Activated CD4-positive, alpha-beta T cell treated with anti-CD3 and anti-CD28 coated beads, Interleukin-2, amount 10 ng/mL, durations not matched to agents 7 days and 5 days (primary cell): ENCODE results near the gene LYRM1. TPM values are rescaled to one million over a fixed set of nuclear protein-coding genes. Genes with fewer than 3 reads are reported as not detected.
"Not testable (repeated sequence)": the region's sequence is repeated elsewhere in the genome, so short reads cannot be mapped to it uniquely, and the experiment has no call there.

Experiments
- CTCF ChIA-PET: fragments of 350-600 bp; sonication (Branson Sonifier 250); formaldehyde crosslinking; loops from one replicate; lab custom pipeline; 2021; ENCODE audit warnings: antibody characterized with exemption; lab: Charles Lee
- POLR2A ChIA-PET: fragments of 350-600 bp; sonication (Branson Sonifier 250); formaldehyde crosslinking; loops from one replicate; lab custom pipeline; 2021; ENCODE audit warnings: antibody characterized with exemption; lab: Charles Lee
- DNase-seq: peaks from one replicate; pipeline ENCODE4 v3.0.0-alpha.2; 2020
- H3K27ac Mint-ChIP-seq: one replicate; pipeline ENCODE4 v1.8.0; 2021; ENCODE audit warnings: mild to moderate bottlenecking, moderate library complexity, mixed read lengths
- H3K27me3 Mint-ChIP-seq: one replicate; pipeline ENCODE4 v1.8.0; 2021; ENCODE audit warnings: mixed read lengths
- H3K36me3 Mint-ChIP-seq: one replicate; pipeline ENCODE4 v1.8.0; 2021; ENCODE audit warnings: low read depth, mixed read lengths
- H3K4me1 Mint-ChIP-seq: one replicate; pipeline ENCODE4 v1.8.0; 2021; ENCODE audit warnings: mixed read lengths
- H3K4me3 Mint-ChIP-seq: one replicate; pipeline ENCODE4 v1.8.0; 2021; ENCODE audit warnings: mild to moderate bottlenecking, moderate library complexity, mixed read lengths
- H3K9me3 Mint-ChIP-seq: one replicate; pipeline ENCODE4 v1.8.0; 2021; ENCODE audit warnings: mixed read lengths
- total RNA-seq, 2 experiments: library from RNA; stranded (reverse); gene quantifications; one replicate each; pipeline ENCODE4 v1.2.3, GENCODE V29; 2021

Gene LYRM1
- total RNA-seq = 10 to 100 TPM; 21.7 to 26.7 TPM

- peaks cover 74% of the 10 kb centered on the region for H3K4me1 Mint-ChIP-seq
- H3K36me3 Mint-ChIP-seq = peaks cover 37% of the 10 kb centered on the region
Measured at GRCh38 chr16:20900299-20901067, at the start of gene LYRM1, which contains the start of gene DCUN1D3. Gene LYRM1, plus strand, starts transcription at chr16:20900771. Its CDS starts 14,785 bp downstream, at chr16:20915556. Gene DCUN1D3, minus strand, starts transcription at chr16:20900358. Its CDS starts 37,820 bp downstream, at chr16:20862538.

GRCh38 chr16:20850981-20851380 is 49.6 kb upstream of the LYRM1 start:
- Mint-ChIP-seq H3K4me1 (peaks cover 25% of the 10 kb centered on the region), H3K27me3 (no peaks in the 10 kb centered on the region), H3K9me3 (no peaks in the 10 kb centered on the region), H3K36me3 (peaks cover 11% of the 10 kb centered on the region), H3K27ac (no peak overlapping the region), H3K4me3 (no peak overlapping the region)
- POLR2A ChIA-PET = interaction anchor here (0.6 to 0.8 kb wide), 2 partner anchors 45 to 60 kb away, joined by 3 read pairs; no protein-coding TSS in a partner anchor
- DNase-seq = no peak
- CTCF ChIA-PET = interaction anchor here (0.6 to 1.4 kb wide), 6 partner anchors 10 to 234 kb away, joined by 3 to 5 read pairs (median 4); no protein-coding TSS in a partner anchor

More at GRCh38 chr16:20900299-20901067, at the start of gene LYRM1, which contains the start of gene DCUN1D3:
- Mint-ChIP-seq H3K9me3 (no peaks in the 10 kb centered on the region), H3K27me3 (no peaks in the 10 kb centered on the region), H3K27ac (peak within 1 kb of the TSS; percentile 99), H3K4me3 (peak within 1 kb of the TSS; percentile 89)
- ChIA-PET POLR2A (interaction anchor here (0.6 to 1.2 kb wide), 4 partner anchors 9 to 38 kb away, joined by 3 to 4 read pairs (median 3); no protein-coding TSS in a partner anchor), CTCF (interaction anchor here (1.0 to 1.3 kb wide), 2 partner anchors 11 to 12 kb away, joined by 3 to 7 read pairs; no protein-coding TSS in a partner anchor)
- peak; percentile 89 for DNase-seq

GRCh38 chr16:20851601-20852000 is 49.0 kb upstream of the LYRM1 start:
- H3K9me3 Mint-ChIP-seq = no peaks in the 10 kb centered on the region
- no peaks in the 10 kb centered on the region for H3K27me3 Mint-ChIP-seq
- DNase-seq = no peak
- CTCF ChIA-PET = interaction anchor here (1.4 kb wide), 1 partner anchor 179 kb away, joined by 3 read pairs; no protein-coding TSS in a partner anchor
- peaks cover 29% of the 10 kb centered on the region for H3K4me1 Mint-ChIP-seq
- H3K4me3 Mint-ChIP-seq = no peak overlapping the region
- POLR2A ChIA-PET = no interaction called here
- peaks cover 11% of the 10 kb centered on the region for H3K36me3 Mint-ChIP-seq
- H3K27ac Mint-ChIP-seq = no peak overlapping the region

GRCh38 chr16:20853143-20853542 is 47.4 kb upstream of the LYRM1 start:
- H3K27ac Mint-ChIP-seq = no peak overlapping the region
- CTCF ChIA-PET = interaction anchor here (1.7 kb wide), 1 partner anchor 22 kb away, joined by 3 read pairs; no protein-coding TSS in a partner anchor
- peaks cover 11% of the 10 kb centered on the region for H3K36me3 Mint-ChIP-seq
- POLR2A ChIA-PET = no interaction called here
- no peak for DNase-seq
- no peaks in the 10 kb centered on the region for H3K9me3 Mint-ChIP-seq
- peaks cover 31% of the 10 kb centered on the region for H3K4me1 Mint-ChIP-seq
- H3K27me3 Mint-ChIP-seq = no peaks in the 10 kb centered on the region
- H3K4me3 Mint-ChIP-seq = no peak overlapping the region

GRCh38 chr16:20853981-20854620 is 46.5 kb upstream of the LYRM1 start:
- Mint-ChIP-seq H3K4me1 (peaks cover 31% of the 10 kb centered on the region), H3K4me3 (no peak overlapping the region), H3K27me3 (no peaks in the 10 kb centered on the region), H3K27ac (no peak overlapping the region), H3K36me3 (peaks cover 11% of the 10 kb centered on the region), H3K9me3 (no peaks in the 10 kb centered on the region)
- no peak for DNase-seq
- POLR2A ChIA-PET = no interaction called here
- CTCF ChIA-PET = interaction anchor here (1.7 to 2.3 kb wide), 2 partner anchors 12 to 21 kb away, joined by 3 to 8 read pairs; no protein-coding TSS in a partner anchor

- no peaks in the 10 kb centered on the region for H3K27me3 Mint-ChIP-seq
- POLR2A ChIA-PET = no interaction called here
- peaks cover 30% of the 10 kb centered on the region for H3K4me1 Mint-ChIP-seq
- peaks cover 16% of the 10 kb centered on the region for H3K36me3 Mint-ChIP-seq
- H3K4me3 Mint-ChIP-seq = no peak overlapping the region
- CTCF ChIA-PET = interaction anchor here (2.3 kb wide), 1 partner anchor 11 kb away, joined by 8 read pairs; no protein-coding TSS in a partner anchor
- no peak overlapping the region for H3K27ac Mint-ChIP-seq
- no peaks in the 10 kb centered on the region for H3K9me3 Mint-ChIP-seq
- DNase-seq = no peak
Measured at GRCh38 chr16:20854963-20855362, 45.6 kb upstream of the LYRM1 start.

- Mint-ChIP-seq H3K27ac (no peak overlapping the region), H3K27me3 (no peaks in the 10 kb centered on the region), H3K4me1 (peaks cover 18% of the 10 kb centered on the region), H3K4me3 (no peak overlapping the region), H3K36me3 (peaks cover 26% of the 10 kb centered on the region), H3K9me3 (no peaks in the 10 kb centered on the region)
- ChIA-PET CTCF (no interaction called here), POLR2A (no interaction called here)
- DNase-seq = no peak
Measured at GRCh38 chr16:20857281-20857680, 43.3 kb upstream of the LYRM1 start.

GRCh38 chr16:20859229-20859628 is 41.3 kb upstream of the LYRM1 start:
- peaks cover 23% of the 10 kb centered on the region for H3K36me3 Mint-ChIP-seq
- POLR2A ChIA-PET = no interaction called here

GRCh38 chr16:20859699-20860098 is 40.9 kb upstream of the LYRM1 start:
- no peak for DNase-seq
- no peak overlapping the region for H3K27ac Mint-ChIP-seq
- ChIA-PET CTCF (no interaction called here), POLR2A (no interaction called here)
- no peaks in the 10 kb centered on the region for H3K9me3 Mint-ChIP-seq
- no peak overlapping the region for H3K4me3 Mint-ChIP-seq
- H3K36me3 Mint-ChIP-seq = peaks cover 24% of the 10 kb centered on the region
- no peaks in the 10 kb centered on the region for H3K27me3 Mint-ChIP-seq
- peaks cover 27% of the 10 kb centered on the region for H3K4me1 Mint-ChIP-seq

More at GRCh38 chr16:20859229-20859628, 41.3 kb upstream of the LYRM1 start:
- Mint-ChIP-seq H3K4me1 (peaks cover 23% of the 10 kb centered on the region), H3K4me3 (no peak overlapping the region), H3K27ac (no peak overlapping the region), H3K27me3 (no peaks in the 10 kb centered on the region), H3K9me3 (no peaks in the 10 kb centered on the region)
- CTCF ChIA-PET = no interaction called here
- DNase-seq = no peak

GRCh38 chr16:20860361-20860760 is 40.2 kb upstream of the LYRM1 start:
- ChIA-PET CTCF (no interaction called here), POLR2A (no interaction called here)
- no peaks in the 10 kb centered on the region for H3K27me3 Mint-ChIP-seq
- no peak overlapping the region for H3K27ac Mint-ChIP-seq
- no peaks in the 10 kb centered on the region for H3K9me3 Mint-ChIP-seq
- DNase-seq = no peak
- no peak overlapping the region for H3K4me3 Mint-ChIP-seq
- peaks cover 23% of the 10 kb centered on the region for H3K36me3 Mint-ChIP-seq
- H3K4me1 Mint-ChIP-seq = peaks cover 26% of the 10 kb centered on the region

GRCh38 chr16:20860995-20861394 is 39.6 kb upstream of the LYRM1 start:
- H3K27ac Mint-ChIP-seq, DNase-seq, H3K4me3 Mint-ChIP-seq, H3K27me3 Mint-ChIP-seq, POLR2A ChIA-PET, H3K9me3 Mint-ChIP-seq, CTCF ChIA-PET: not testable (repeated sequence)
- Mint-ChIP-seq H3K36me3 (peaks cover 21% of the 10 kb centered on the region), H3K4me1 (peaks cover 32% of the 10 kb centered on the region)

GRCh38 chr16:20862162-20862960 is 38.2 kb upstream of the LYRM1 start:
- H3K4me3 Mint-ChIP-seq = no peak overlapping the region
- H3K27me3 Mint-ChIP-seq = no peaks in the 10 kb centered on the region
- H3K9me3 Mint-ChIP-seq = no peaks in the 10 kb centered on the region
- H3K27ac Mint-ChIP-seq = no peak overlapping the region
- POLR2A ChIA-PET = no interaction called here
- H3K4me1 Mint-ChIP-seq = peaks cover 34% of the 10 kb centered on the region
- H3K36me3 Mint-ChIP-seq = peaks cover 33% of the 10 kb centered on the region
- no peak for DNase-seq
- CTCF ChIA-PET = interaction anchor here (1.6 kb wide), 1 partner anchor 240 kb away, joined by 3 read pairs; no protein-coding TSS in a partner anchor
